ENCODE measurements around the gene SRPRA.

GRCh38 chr11:126290887-126291286, 22.2 kb upstream of the SRPRA start:
- TF ChIP-seq, protein P1, sequence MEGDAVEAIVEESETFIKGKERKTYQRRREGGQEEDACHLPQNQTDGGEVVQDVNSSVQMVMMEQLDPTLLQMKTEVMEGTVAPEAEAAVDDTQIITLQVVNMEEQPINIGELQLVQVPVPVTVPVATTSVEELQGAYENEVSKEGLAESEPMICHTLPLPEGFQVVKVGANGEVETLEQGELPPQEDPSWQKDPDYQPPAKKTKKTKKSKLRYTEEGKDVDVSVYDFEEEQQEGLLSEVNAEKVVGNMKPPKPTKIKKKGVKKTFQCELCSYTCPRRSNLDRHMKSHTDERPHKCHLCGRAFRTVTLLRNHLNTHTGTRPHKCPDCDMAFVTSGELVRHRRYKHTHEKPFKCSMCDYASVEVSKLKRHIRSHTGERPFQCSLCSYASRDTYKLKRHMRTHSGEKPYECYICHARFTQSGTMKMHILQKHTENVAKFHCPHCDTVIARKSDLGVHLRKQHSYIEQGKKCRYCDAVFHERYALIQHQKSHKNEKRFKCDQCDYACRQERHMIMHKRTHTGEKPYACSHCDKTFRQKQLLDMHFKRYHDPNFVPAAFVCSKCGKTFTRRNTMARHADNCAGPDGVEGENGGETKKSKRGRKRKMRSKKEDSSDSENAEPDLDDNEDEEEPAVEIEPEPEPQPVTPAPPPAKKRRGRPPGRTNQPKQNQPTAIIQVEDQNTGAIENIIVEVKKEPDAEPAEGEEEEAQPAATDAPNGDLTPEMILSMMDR (IDR thresholded peaks at IDR 0.05), result no peak
- no peak for TF ChIP-seq EZH2 (IDR thresholded peaks at IDR 0.05; ENCODE audit: borderline replicate concordance, insufficient read depth, low read depth, low read length, poor library complexity, severe bottlenecking)

Measured in B cell (primary cell).